ENCODE measurements around the gene DUSP28. TPM values are rescaled to one million over a fixed set of nuclear protein-coding genes. Genes with fewer than 3 reads are reported as not detected.
A peak's percentile ranks its signal among the peaks of the same experiment; 100 is the strongest.

DUSP28 gene
- total and polyA plus RNA-seq, 10 of the 15 experiments (the other 5 are each of a cell fraction or from before 2014, with no cell fraction given): 2.5 to 12.5 (median 6.4) TPM

- TF ChIP-seq CEBPZ (IDR thresholded peaks at IDR 0.05; ENCODE audit: low read depth, low read length) (no peak), BCL3 (IDR thresholded peaks at IDR 0.05; ENCODE audit: borderline replicate concordance, insufficient read depth, low read depth, low read length, poor library complexity, severe bottlenecking) (no peak), HDAC2 (IDR thresholded peaks at IDR 0.05) (no peak), EZH2 (IDR thresholded peaks at IDR 0.05; ENCODE audit: borderline replicate concordance, control insufficient read depth, low read depth, low read length) (no peak), REST (IDR thresholded peaks at IDR 0.05; ENCODE audit: low read depth, low read length) (no peak), RFX5 (IDR thresholded peaks at IDR 0.05; ENCODE audit: low read depth, low read length) (no peak), DPF2 (IDR thresholded peaks at IDR 0.05) (no peak), NR2C2 (IDR thresholded peaks at IDR 0.05; ENCODE audit: borderline replicate concordance, control insufficient read depth, insufficient read length, low read depth) (no peak), STAT1 (conservative IDR thresholded peaks at IDR 0.05) (0 out of 2 replicates have a peak, but pooled peaks have one; percentile 16), ATF3 (IDR thresholded peaks at IDR 0.05; ENCODE audit: borderline replicate concordance, extremely low read depth, low read depth, low read length) (no peak), SMC3 (IDR thresholded peaks at IDR 0.05; ENCODE audit: borderline replicate concordance, low read length) (no peak; the same call in 1 of the 2 replicates), ATF7 (IDR thresholded peaks at IDR 0.05; ENCODE audit: low read depth) (peak; percentile 91), JUND (IDR thresholded peaks at IDR 0.05; ENCODE audit: low read depth, low read length) (no peak), PRDM15 (CRISPR knock-in tag; IDR thresholded peaks at IDR 0.05) (no peak)
These were observed 24.4 kb downstream of the DUSP28 start (continued) for GRCh38 chr2:240584486-240585031.
